PC-3 (cell line): ENCODE measurements around the gene HES1. TPM values are rescaled to one million over a fixed set of nuclear protein-coding genes. Genes with fewer than 3 reads are reported as not detected.

ENCODE experiments used
- ATAC-seq: fragments of 200-7000 bp; cut with Tn5 transposase; 2 replicates; pipeline ENCODE4 v1.9.1; 2020; ENCODE audit warnings: mild to moderate bottlenecking, moderate library complexity
- BruUV-seq: library from RNA; stranded (reverse); fragments of 400-500 nt; replicated peaks from 2 replicates; lab custom pipeline; 2021; lab: Mats Ljungman, UMichigan
- CTCF ChIA-PET: fragments of 300-600 bp; sonication (Branson Sonifier 250); formaldehyde crosslinking; loops from one replicate; lab custom pipeline; 2022; ENCODE audit warnings: antibody characterized with exemption; lab: Charles Lee
- POLR2A ChIA-PET: fragments of 300-600 bp; sonication (Branson Sonifier 250); formaldehyde crosslinking; loops from one replicate; lab custom pipeline; 2022; ENCODE audit warnings: antibody characterized with exemption; ENCODE audit not compliant: unreplicated experiment; lab: Charles Lee
- DNase-seq: peaks from one replicate; pipeline ENCODE4 v3.0.0-alpha.2; 2015
- H2AFZ ChIP-seq: fragments of 300-600 bp; sonication (generic); 2 replicates; pipeline ENCODE4 v1.6.0; 2016; ENCODE audit warnings: antibody characterized with exemption, low read length
- H3F3A ChIP-seq: fragments of 300-600 bp; sonication (generic); one replicate; pipeline ENCODE4 v1.6.0; 2017; ENCODE audit warnings: antibody characterized with exemption, low read length, control low read depth, mild to moderate bottlenecking; ENCODE audit not compliant: unreplicated experiment
- H3K27ac ChIP-seq: fragments of 300-600 bp; sonication (generic); 2 replicates; pipeline ENCODE4 v1.5.1; 2016; ENCODE audit warnings: mild to moderate bottlenecking, low read length
- H3K27me3 ChIP-seq: fragments of 300-600 bp; sonication (generic); 2 replicates; pipeline ENCODE4 v1.6.1; 2016; ENCODE audit warnings: low read length, mixed read lengths
- H3K36me3 ChIP-seq: fragments of 300-600 bp; sonication (generic); 2 replicates; pipeline ENCODE4 v1.6.1; 2016; ENCODE audit warnings: low read depth, mixed run types, low read length, mixed read lengths
- H3K4me1 ChIP-seq: fragments of 300-600 bp; sonication (generic); 2 replicates; pipeline ENCODE4 v1.5.1; 2016; ENCODE audit warnings: low read length; ENCODE audit not compliant: insufficient read depth
- H3K4me2 ChIP-seq: fragments of 300-600 bp; sonication (generic); 2 replicates; pipeline ENCODE4 v1.6.0; 2016; ENCODE audit warnings: low read length
- H3K4me3 ChIP-seq: fragments of 300-600 bp; sonication (generic); 2 replicates; pipeline ENCODE4 v1.5.1; 2016; ENCODE audit warnings: mild to moderate bottlenecking, low read length, mixed read lengths
- H3K79me2 ChIP-seq: fragments of 300-600 bp; sonication (generic); 2 replicates; pipeline ENCODE4 v1.6.1; 2017; ENCODE audit warnings: low read length, mixed read lengths
- H3K9ac ChIP-seq: fragments of 300-600 bp; sonication (generic); 2 replicates; pipeline ENCODE4 v1.6.0; 2016; ENCODE audit warnings: mild to moderate bottlenecking, low read length
- H3K9me2 ChIP-seq: fragments of 300-600 bp; sonication (generic); replicated peaks from 2 replicates; pipeline ENCODE4 v1.6.1; 2016; ENCODE audit warnings: mixed run types, low read length, mixed read lengths
- H3K9me3 ChIP-seq: fragments of 300-600 bp; sonication (generic); 2 replicates; pipeline ENCODE4 v1.6.1; 2016; ENCODE audit warnings: low read length, mixed read lengths
- H4K20me1 ChIP-seq: fragments of 300-600 bp; sonication (generic); 2 replicates; pipeline ENCODE4 v1.6.1; 2016; ENCODE audit warnings: low read length, mixed read lengths
- CTCF ChIP-seq: fragments of 300-600 bp; sonication (generic); conservative IDR thresholded peaks from 2 replicates; pipeline ENCODE4 v1.5.1; 2017; ENCODE audit warnings: antibody characterized with exemption, low read depth, mild to moderate bottlenecking, low read length
- EZH2 ChIP-seq: fragments of 300-600 bp; sonication (generic); IDR thresholded peaks from one replicate; pipeline ENCODE4 v1.6.1; 2017; ENCODE audit warnings: antibody characterized with exemption, mild to moderate bottlenecking, low read length; ENCODE audit not compliant: unreplicated experiment
- EZH2phosphoT487 ChIP-seq: fragments of 300-600 bp; sonication (generic); IDR thresholded peaks from 2 replicates; pipeline ENCODE4 v1.6.1; 2018; ENCODE audit warnings: mild to moderate bottlenecking, antibody characterized with exemption, low read length, borderline replicate concordance
- intact Hi-C: fragments of 100-400 bp; cut with micrococcal nuclease; formaldehyde crosslinking; loops from 2 replicates; pipeline ENCODE4 v1.9.0; 2023
- total RNA-seq: library from RNA; depleted of rRNA; stranded (reverse); fragments of >200 nt; gene quantifications from 2 replicates; pipeline ENCODE4 v1.2.3, GENCODE V29; 2014

Gene HES1
- total RNA-seq, 1 experiment from 2014 or later = 906 TPM

GRCh38 chr3:194129581-194130133, 6.3 kb upstream of the HES1 start:
- ChIA-PET CTCF (no interaction called here), POLR2A (interaction anchor here (0.6 to 1.1 kb wide), 4 partner anchors 12 to 160 kb away, joined by 3 to 9 read pairs (median 4); no protein-coding TSS in a partner anchor)
- no TSS peak for BruUV-seq
- intact Hi-C loops = no loop called here
- ATAC-seq = no peak
- Histone ChIP-seq H3K9ac (peak overlapping the region; percentile 73), H3K4me1 (peaks cover 50% of the 10 kb centered on the region), H3K36me3 (no peaks in the 10 kb centered on the region), H3K4me3 (peak overlapping the region; percentile 55; the same call in 1 of the 2 replicates), H3K9me3 (no peaks in the 10 kb centered on the region), H2AFZ (no peak overlapping the region), H3F3A (peaks cover 9% of the 10 kb centered on the region), H4K20me1 (no peaks in the 10 kb centered on the region), H3K79me2 (peaks cover 10% of the 10 kb centered on the region; the same call in 1 of the 2 replicates), H3K4me2 (peak overlapping the region; percentile 90), H3K27ac (peak overlapping the region; percentile 85), H3K9me2 (no peaks in the 10 kb centered on the region), H3K27me3 (no peaks in the 10 kb centered on the region)
- TF ChIP-seq EZH2phosphoT487 = no peak
- no peak for DNase-seq

- H3K4me2 ChIP-seq = peak overlapping the region; percentile 90
- CTCF ChIA-PET = interaction anchor here (0.6 kb wide), 1 partner anchor 55 kb away, joined by 3 read pairs; no protein-coding TSS in a partner anchor
- peak overlapping the region; percentile 85 for H3K27ac ChIP-seq
These were observed 5.8 kb upstream of the HES1 start for GRCh38 chr3:194130188-194130587.

More at GRCh38 chr3:194130188-194130587, 5.8 kb upstream of the HES1 start:
- Histone ChIP-seq H4K20me1 (no peaks in the 10 kb centered on the region), H3K9me2 (no peaks in the 10 kb centered on the region), H3K9me3 (no peaks in the 10 kb centered on the region), H3F3A (peaks cover 9% of the 10 kb centered on the region), H3K79me2 (peaks cover 10% of the 10 kb centered on the region; the same call in 1 of the 2 replicates), H3K4me1 (peaks cover 52% of the 10 kb centered on the region), H2AFZ (no peak overlapping the region), H3K9ac (peak overlapping the region; percentile 73), H3K36me3 (no peaks in the 10 kb centered on the region), H3K27me3 (no peaks in the 10 kb centered on the region), H3K4me3 (peak overlapping the region; percentile 55)
- POLR2A ChIA-PET = interaction anchor here (0.5 to 1.9 kb wide), 9 partner anchors 11 to 193 kb away, joined by 3 to 33 read pairs (median 4); no protein-coding TSS in a partner anchor
- TF ChIP-seq EZH2 (no peak), EZH2phosphoT487 (no peak), CTCF (no peak)
- BruUV-seq = no TSS peak
- DNase-seq = no peak
- ATAC-seq = no peak
- intact Hi-C loops = no loop called here
